Activated CD4-positive, alpha-beta T cell treated with anti-CD3 and anti-CD28 coated beads, Interleukin-2, amount 10 ng/mL, durations not matched to agents 7 days and 5 days (primary cell): Measurements from ENCODE around the gene LAD1. TPM values are rescaled to one million over a fixed set of nuclear protein-coding genes. Genes with fewer than 3 reads are reported as not detected.

ENCODE experiments used
- CTCF ChIA-PET: fragments of 350-600 bp; sonication (Branson Sonifier 250); formaldehyde crosslinking; loops from one replicate; lab custom pipeline; 2021; ENCODE audit warnings: antibody characterized with exemption; lab: Charles Lee
- POLR2A ChIA-PET: fragments of 350-600 bp; sonication (Branson Sonifier 250); formaldehyde crosslinking; loops from one replicate; lab custom pipeline; 2021; ENCODE audit warnings: antibody characterized with exemption; lab: Charles Lee
- DNase-seq: peaks from one replicate; pipeline ENCODE4 v3.0.0-alpha.2; 2020
- H3K27ac Mint-ChIP-seq: one replicate; pipeline ENCODE4 v1.8.0; 2021; ENCODE audit warnings: mild to moderate bottlenecking, moderate library complexity, mixed read lengths
- H3K27me3 Mint-ChIP-seq: one replicate; pipeline ENCODE4 v1.8.0; 2021; ENCODE audit warnings: mixed read lengths
- H3K36me3 Mint-ChIP-seq: one replicate; pipeline ENCODE4 v1.8.0; 2021; ENCODE audit warnings: low read depth, mixed read lengths
- H3K4me1 Mint-ChIP-seq: one replicate; pipeline ENCODE4 v1.8.0; 2021; ENCODE audit warnings: mixed read lengths
- H3K4me3 Mint-ChIP-seq: one replicate; pipeline ENCODE4 v1.8.0; 2021; ENCODE audit warnings: mild to moderate bottlenecking, moderate library complexity, mixed read lengths
- H3K9me3 Mint-ChIP-seq: one replicate; pipeline ENCODE4 v1.8.0; 2021; ENCODE audit warnings: mixed read lengths
- total RNA-seq, 2 experiments: library from RNA; stranded (reverse); gene quantifications; one replicate each; pipeline ENCODE4 v1.2.3, GENCODE V29; 2021

The LAD1 gene, protein sequence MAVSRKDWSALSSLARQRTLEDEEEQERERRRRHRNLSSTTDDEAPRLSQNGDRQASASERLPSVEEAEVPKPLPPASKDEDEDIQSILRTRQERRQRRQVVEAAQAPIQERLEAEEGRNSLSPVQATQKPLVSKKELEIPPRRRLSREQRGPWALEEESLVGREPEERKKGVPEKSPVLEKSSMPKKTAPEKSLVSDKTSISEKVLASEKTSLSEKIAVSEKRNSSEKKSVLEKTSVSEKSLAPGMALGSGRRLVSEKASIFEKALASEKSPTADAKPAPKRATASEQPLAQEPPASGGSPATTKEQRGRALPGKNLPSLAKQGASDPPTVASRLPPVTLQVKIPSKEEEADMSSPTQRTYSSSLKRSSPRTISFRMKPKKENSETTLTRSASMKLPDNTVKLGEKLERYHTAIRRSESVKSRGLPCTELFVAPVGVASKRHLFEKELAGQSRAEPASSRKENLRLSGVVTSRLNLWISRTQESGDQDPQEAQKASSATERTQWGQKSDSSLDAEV
- not detected for total RNA-seq

DNA sequence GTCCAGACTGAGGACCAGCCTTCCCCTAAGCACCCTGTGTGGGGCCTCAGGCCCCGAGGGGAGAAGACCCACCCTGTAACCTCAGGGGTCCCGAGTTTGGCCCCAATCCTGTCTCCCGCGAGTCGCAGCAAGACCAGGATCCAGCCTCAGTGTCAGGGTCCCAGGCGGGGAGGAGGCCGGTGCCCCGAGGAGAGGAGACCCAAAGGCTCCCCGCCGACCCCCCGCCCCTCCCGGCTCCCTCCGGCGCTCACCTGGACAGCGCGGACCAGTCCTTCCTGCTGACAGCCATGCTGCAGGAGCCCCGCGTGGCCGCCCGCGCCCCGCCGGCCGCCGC, at the start of gene LAD1:
TSS of gene LAD1 (minus strand) at position 307 of the 334 bp plus-strand sequence. CDS start at position 289, 18 bp downstream.
- Mint-ChIP-seq H3K9me3 (no peaks in the 10 kb centered on the region), H3K36me3 (no peaks in the 10 kb centered on the region), H3K27ac (no peak within 1 kb of the TSS), H3K4me3 (no peak within 1 kb of the TSS), H3K4me1 (no peaks in the 10 kb centered on the region), H3K27me3 (peaks cover 42% of the 10 kb centered on the region)
- ChIA-PET POLR2A (no interaction called here), CTCF (no interaction called here)
- DNase-seq: no peak

DNA sequence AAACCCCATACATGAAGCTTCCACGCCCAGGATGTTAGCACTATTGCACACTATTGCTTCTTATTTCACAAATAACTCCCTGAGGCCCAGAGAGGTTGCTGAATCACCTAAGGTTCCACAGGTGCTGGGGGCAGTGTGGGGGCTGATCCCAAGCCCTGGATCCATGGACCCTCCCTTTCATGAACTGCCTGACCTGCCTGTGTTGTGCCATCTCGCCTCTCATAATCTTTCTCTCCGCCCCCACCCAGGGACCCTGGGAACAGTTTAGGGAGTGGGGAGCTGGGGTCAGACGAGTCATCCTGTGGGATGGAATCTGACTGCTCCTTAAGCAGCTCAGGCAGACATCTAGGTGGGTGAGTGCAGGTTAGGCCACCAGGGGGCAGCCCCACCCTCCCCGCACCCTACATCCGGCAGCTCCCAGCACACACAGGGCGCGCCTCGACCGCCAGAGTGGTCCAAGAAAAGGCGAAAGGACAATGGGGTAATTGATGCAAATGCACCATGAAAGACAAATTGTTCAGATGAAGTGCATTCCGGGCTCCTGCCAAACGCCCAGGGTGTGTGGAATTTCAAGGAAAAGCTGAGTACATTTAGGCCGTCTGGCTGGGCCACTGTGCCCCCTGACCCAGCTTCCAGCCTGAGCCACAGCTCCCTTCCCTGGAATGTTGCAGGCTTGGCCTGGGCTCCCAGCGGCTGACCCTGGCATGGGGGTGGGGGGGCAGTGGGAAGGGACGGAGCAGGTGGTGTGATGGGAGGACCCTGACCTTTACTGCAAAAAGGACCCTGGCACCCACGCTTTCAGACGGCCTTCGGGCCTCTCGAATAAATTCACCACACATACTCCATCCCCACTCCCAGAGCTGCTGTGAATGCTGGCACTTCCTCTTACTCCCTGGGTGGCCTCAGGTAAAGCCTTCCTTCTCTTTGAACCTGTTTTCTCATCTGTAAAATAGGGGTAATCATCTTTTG, 49.1 kb upstream of the LAD1 start:
- Mint-ChIP-seq H3K27me3 (peaks cover 19% of the 10 kb centered on the region), H3K4me1 (peaks cover 32% of the 10 kb centered on the region), H3K27ac (no peak overlapping the region), H3K9me3 (peaks cover 1% of the 10 kb centered on the region), H3K36me3 (peaks cover 2% of the 10 kb centered on the region), H3K4me3 (no peak overlapping the region)
- ChIA-PET POLR2A (no interaction called here), CTCF (interaction anchor here (0.5 to 3.6 kb wide), 22 partner anchors 8 to 260 kb away, joined by 3 to 25 read pairs (median 5); partner anchors contain the start of genes CSRP1 and PHLDA3)
- DNase-seq: peak; percentile 72

DNA sequence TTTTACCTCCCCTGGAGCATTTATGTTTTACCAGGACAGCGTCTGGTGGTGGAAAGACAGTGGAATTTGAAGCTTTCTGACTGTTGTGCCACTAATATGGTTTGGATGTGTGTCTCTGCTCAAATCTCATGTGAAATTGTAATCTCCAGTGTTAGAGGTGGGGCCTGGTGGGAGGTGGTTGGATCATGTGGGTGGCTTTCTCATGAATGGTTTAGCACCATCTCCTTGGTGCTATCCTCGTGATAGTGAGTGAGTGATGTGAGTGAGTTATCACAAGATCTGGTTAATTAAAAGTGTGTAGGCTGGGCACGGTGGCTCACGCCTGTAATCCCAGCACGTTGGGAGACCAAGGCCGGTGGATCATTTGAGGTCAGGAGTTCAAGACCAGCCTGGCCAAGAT, 46.2 kb upstream of the LAD1 start:
- DNase-seq: no peak
- no peaks in the 10 kb centered on the region for H3K36me3 Mint-ChIP-seq
- ChIA-PET POLR2A (no interaction called here), CTCF (interaction anchor here (0.8 to 1.3 kb wide), 5 partner anchors 10 to 36 kb away, joined by 3 to 6 read pairs (median 3); no protein-coding TSS in a partner anchor)
- H3K4me1 Mint-ChIP-seq: peaks cover 13% of the 10 kb centered on the region
- H3K4me3 Mint-ChIP-seq: no peak overlapping the region
- H3K27me3 Mint-ChIP-seq: peaks cover 27% of the 10 kb centered on the region
- no peak overlapping the region for H3K27ac Mint-ChIP-seq
- no peaks in the 10 kb centered on the region for H3K9me3 Mint-ChIP-seq

DNA sequence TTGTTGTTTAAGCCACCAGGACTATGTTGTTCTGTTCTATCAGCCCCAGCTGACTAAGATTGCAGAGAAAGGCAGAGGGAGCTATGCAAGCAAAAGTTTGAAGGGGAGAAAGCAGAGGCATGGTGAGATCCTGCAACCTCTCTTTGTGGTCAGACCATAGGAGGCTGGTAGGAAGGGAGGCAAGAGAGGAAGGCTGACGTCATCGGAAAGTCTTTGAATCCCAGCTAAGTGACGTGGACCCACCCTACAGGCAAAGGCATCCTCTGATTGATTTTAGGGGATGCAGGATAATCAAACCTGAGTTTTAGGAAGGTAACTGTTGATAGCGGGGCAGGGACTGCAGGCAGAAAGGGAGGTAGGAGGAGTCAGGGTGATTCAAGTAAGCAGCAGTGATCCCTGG, 45.7 kb upstream of the LAD1 start:
- Mint-ChIP-seq H3K27ac (no peak overlapping the region), H3K36me3 (no peaks in the 10 kb centered on the region), H3K27me3 (peaks cover 29% of the 10 kb centered on the region), H3K4me1 (peaks cover 13% of the 10 kb centered on the region), H3K9me3 (no peaks in the 10 kb centered on the region), H3K4me3 (no peak overlapping the region)
- DNase-seq: no peak
- CTCF ChIA-PET: interaction anchor here (0.6 to 1.3 kb wide), 5 partner anchors 9 to 162 kb away, joined by 3 to 6 read pairs (median 3); no protein-coding TSS in a partner anchor
- POLR2A ChIA-PET: no interaction called here

DNA sequence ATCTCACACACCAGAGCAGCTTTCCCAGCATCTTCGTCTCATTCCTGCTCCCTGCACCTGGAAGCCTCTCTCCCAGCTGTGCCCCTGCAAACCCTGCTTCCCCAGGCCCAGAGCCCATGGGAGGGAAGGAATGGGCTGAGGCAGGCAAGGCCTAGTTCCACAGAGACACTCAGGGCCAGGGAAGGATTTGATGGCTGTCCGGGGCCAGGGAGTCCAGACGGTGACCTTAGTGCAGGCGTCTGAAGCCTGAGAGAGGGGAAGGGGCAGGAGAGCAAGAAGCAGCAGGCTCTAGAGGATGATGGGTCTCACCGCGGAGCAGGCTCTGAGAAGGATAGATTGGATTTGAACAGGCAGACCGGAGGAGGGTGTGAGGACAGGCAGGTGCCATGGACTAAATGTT, 44.6 kb upstream of the LAD1 start:
- ChIA-PET POLR2A (no interaction called here), CTCF (no interaction called here)
- H3K4me1 Mint-ChIP-seq: peaks cover 13% of the 10 kb centered on the region
- DNase-seq: no peak
- H3K9me3 Mint-ChIP-seq: no peaks in the 10 kb centered on the region
- no peaks in the 10 kb centered on the region for H3K36me3 Mint-ChIP-seq
- no peak overlapping the region for H3K27ac Mint-ChIP-seq
- peaks cover 33% of the 10 kb centered on the region for H3K27me3 Mint-ChIP-seq
- no peak overlapping the region for H3K4me3 Mint-ChIP-seq

DNA sequence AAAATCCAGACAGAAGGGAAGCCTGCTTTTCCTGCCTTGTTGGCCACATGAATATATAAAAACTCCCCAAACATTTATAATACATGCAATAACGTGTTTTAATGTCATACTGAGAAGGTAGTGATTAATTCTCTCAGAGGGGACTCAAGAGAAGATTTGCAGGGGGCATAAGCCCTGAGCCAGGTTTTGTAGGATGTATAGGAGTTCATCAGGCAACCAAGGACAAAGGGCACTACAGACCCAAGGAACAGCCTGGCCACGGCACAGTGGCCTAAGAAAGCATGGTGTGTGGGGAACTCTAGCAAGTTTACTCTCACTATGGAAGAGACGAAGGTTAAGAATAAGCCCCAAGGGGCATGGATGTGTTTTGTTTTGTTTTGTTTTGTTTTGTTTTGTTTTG, 37.8 kb upstream of the LAD1 start:
- Mint-ChIP-seq H3K4me3 (no peak overlapping the region), H3K36me3 (no peaks in the 10 kb centered on the region), H3K4me1 (peaks cover 7% of the 10 kb centered on the region), H3K9me3 (no peaks in the 10 kb centered on the region), H3K27me3 (peaks cover 32% of the 10 kb centered on the region), H3K27ac (no peak overlapping the region)
- POLR2A ChIA-PET: no interaction called here
- DNase-seq: no peak
- CTCF ChIA-PET: interaction anchor here (1.9 to 2.6 kb wide), 2 partner anchors 45 to 76 kb away, joined by 15 to 21 read pairs; no protein-coding TSS in a partner anchor

DNA sequence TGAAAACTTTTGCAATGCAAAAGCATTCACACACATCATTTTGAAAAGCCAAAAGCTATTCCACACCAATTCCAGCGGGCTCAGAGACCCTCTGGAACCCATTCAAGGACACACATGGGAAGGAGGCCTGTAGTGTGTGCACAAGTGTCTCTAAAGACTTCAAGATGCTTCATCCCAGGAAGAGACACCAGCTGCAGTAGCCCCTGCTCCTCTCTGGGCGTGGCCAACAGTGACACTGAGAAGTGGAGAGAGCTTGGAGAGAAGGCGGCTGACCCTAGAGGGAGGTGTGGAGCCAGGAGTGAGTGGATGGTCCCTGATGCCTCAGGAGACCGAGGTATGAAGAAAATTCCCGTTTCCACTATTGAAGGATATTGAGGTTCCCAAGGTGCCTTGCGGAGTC, 37.3 kb upstream of the LAD1 start:
- POLR2A ChIA-PET: no interaction called here
- Mint-ChIP-seq H3K27ac (no peak overlapping the region), H3K4me1 (peaks cover 7% of the 10 kb centered on the region), H3K9me3 (no peaks in the 10 kb centered on the region), H3K36me3 (no peaks in the 10 kb centered on the region), H3K4me3 (no peak overlapping the region), H3K27me3 (peaks cover 30% of the 10 kb centered on the region)
- CTCF ChIA-PET: interaction anchor here (1.1 to 2.6 kb wide), 5 partner anchors 11 to 76 kb away, joined by 3 to 21 read pairs (median 12); no protein-coding TSS in a partner anchor
- DNase-seq: no peak

DNA sequence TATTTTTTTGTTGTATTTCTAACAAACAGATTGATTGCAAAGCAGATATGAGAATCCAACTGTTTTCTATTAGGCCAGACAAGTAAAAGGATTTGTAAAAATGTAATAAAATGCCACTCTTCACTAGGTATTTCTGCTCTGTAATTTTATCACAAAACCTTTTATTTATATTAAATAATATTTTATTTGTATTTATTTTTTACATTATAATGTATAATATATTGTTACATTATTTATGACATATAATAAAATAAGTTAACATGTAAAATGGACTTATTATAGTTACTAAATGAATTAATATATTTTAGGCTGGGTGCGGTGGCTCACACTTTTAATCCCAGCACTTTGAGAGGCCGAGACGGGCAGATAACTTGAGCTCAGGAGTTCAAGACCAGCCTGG, 35.1 kb upstream of the LAD1 start:
- no peak overlapping the region for H3K27ac Mint-ChIP-seq
- H3K36me3 Mint-ChIP-seq: no peaks in the 10 kb centered on the region
- no peak for DNase-seq
- no peak overlapping the region for H3K4me3 Mint-ChIP-seq
- H3K9me3 Mint-ChIP-seq: no peaks in the 10 kb centered on the region
- peaks cover 7% of the 10 kb centered on the region for H3K4me1 Mint-ChIP-seq
- ChIA-PET CTCF (interaction anchor here (2.3 to 2.6 kb wide), 2 partner anchors 14 to 48 kb away, joined by 12 to 21 read pairs; no protein-coding TSS in a partner anchor), POLR2A (no interaction called here)
- peaks cover 22% of the 10 kb centered on the region for H3K27me3 Mint-ChIP-seq

DNA sequence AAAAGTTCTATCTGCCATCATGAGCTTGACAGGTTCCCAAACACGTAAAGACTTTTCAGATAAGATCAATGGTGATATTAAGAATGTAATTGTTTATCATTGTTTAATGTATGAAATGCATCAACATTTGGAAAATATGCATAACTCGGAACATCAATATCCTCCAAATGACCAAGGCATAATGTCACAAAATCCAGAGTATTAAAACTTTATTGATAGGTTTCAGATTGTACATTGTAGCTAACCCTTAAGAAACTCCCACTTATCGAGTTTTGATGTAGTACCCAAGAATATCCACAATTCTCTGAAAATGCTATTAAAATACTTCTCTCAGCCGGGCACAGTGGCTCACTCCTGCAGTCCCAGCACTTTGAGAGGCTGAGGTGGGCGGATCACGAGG, 34.5 kb upstream of the LAD1 start:
- Mint-ChIP-seq H3K27me3 (peaks cover 25% of the 10 kb centered on the region), H3K9me3 (no peaks in the 10 kb centered on the region), H3K36me3 (no peaks in the 10 kb centered on the region), H3K4me3 (no peak overlapping the region), H3K4me1 (peaks cover 7% of the 10 kb centered on the region), H3K27ac (no peak overlapping the region)
- ChIA-PET CTCF (no interaction called here), POLR2A (no interaction called here)
- no peak for DNase-seq

DNA sequence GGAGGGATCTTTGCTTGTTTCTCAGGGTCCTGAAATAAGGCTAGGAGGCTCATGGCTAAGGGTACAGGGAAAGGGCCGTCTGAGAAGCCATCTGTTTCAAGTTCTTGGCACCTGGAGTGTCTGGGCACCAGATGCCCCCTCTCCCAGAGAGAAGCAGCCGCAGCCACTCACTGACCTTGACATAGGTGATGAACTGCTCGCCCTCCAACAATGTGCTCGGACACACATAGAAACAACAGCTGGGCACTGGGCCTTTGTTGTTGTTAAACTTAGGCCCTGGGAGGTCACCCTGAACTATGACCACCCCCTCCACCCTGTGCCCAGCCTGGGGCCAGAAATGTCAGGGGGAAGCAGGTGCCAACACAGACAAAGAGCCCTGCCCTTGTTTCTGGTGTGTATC, 31.7 kb upstream of the LAD1 start:
- POLR2A ChIA-PET: interaction anchor here (0.8 kb wide), 1 partner anchor 30 kb away, joined by 3 read pairs; no protein-coding TSS in a partner anchor
- CTCF ChIA-PET: no interaction called here
- Mint-ChIP-seq H3K27me3 (peaks cover 18% of the 10 kb centered on the region), H3K27ac (no peak overlapping the region), H3K4me3 (no peak overlapping the region), H3K36me3 (no peaks in the 10 kb centered on the region), H3K4me1 (peaks cover 14% of the 10 kb centered on the region), H3K9me3 (no peaks in the 10 kb centered on the region)
- no peak for DNase-seq

DNA sequence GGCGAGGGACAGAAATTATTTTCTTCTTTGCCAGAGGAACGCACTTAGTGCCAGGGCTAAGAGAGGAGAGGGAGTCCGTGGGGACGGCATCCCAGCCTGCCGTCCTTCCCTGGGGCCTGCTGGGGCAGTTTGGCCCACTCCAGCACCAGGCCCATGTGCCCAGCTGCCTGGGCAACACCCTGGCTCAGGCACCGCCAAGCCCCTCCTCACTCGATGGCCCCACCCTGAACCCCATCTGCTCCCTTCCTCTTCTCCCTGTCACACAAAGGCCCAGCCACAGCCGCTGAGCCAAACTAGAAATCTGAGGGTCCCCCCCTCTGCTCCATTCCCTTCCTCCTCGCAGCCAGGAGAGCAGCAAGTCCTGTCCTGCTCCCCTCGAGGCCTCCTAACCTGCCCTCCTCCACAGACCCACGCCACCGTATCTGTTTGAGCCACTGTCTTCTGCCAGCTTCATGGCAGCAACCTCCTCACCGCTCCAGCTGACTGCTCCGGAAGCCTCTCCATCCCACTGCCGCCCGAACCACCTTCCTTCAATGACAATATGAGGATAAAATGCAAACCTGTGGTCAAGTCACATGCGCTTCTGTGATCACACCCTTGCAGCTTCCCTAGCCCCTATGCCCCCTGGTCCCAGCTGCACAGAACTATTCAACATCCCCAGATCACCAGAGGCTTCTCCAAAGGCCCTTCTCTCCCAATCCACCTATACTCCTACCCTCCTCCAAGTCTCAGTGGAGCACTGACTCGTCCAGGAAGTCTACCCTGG, 30.8 kb upstream of the LAD1 start:
- peaks cover 15% of the 10 kb centered on the region for H3K27me3 Mint-ChIP-seq
- no peaks in the 10 kb centered on the region for H3K36me3 Mint-ChIP-seq
- H3K9me3 Mint-ChIP-seq: no peaks in the 10 kb centered on the region
- ChIA-PET CTCF (interaction anchor here (0.6 kb wide), 1 partner anchor 1361 kb away, joined by 3 read pairs; no protein-coding TSS in a partner anchor), POLR2A (no interaction called here)
- no peak overlapping the region for H3K27ac Mint-ChIP-seq
- no peak overlapping the region for H3K4me3 Mint-ChIP-seq
- H3K4me1 Mint-ChIP-seq: peaks cover 12% of the 10 kb centered on the region
- no peak for DNase-seq

DNA sequence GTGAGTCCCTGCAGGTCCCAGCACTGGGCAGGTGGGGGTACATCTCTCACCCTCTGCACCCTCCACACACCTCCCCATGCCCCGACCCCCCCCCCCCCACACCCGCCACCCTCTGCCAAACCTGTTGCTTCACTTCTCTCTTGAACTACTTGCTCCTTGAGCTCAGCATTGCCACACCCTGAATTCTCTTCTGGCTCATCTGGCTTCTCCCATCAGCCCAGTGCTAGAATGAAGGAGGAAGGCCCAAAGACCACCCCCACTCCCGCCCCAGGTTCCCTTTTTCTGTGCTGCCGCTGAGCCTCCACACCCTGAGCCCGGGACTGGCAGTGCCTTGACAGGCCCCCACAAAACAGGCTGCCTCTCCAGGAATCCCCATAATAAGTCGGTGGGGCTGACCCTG, 28.8 kb upstream of the LAD1 start:
- no peak overlapping the region for H3K4me3 Mint-ChIP-seq
- H3K27ac Mint-ChIP-seq: no peak overlapping the region
- CTCF ChIA-PET: no interaction called here
- H3K36me3 Mint-ChIP-seq: no peaks in the 10 kb centered on the region
- no peak for DNase-seq
- H3K4me1 Mint-ChIP-seq: peaks cover 12% of the 10 kb centered on the region
- POLR2A ChIA-PET: no interaction called here
- H3K9me3 Mint-ChIP-seq: no peaks in the 10 kb centered on the region
- H3K27me3 Mint-ChIP-seq: peaks cover 13% of the 10 kb centered on the region
